HepG2 (cell line): Measurements from ENCODE around the gene ITGB5. TPM values are rescaled to one million over a fixed set of nuclear protein-coding genes. Genes with fewer than 3 reads are reported as not detected.
A peak's percentile ranks its signal among the peaks of the same experiment; 100 is the strongest.

Experiments used
- GLMP ChIP-seq: sonication (generic); formaldehyde crosslinking; IDR thresholded peaks from 2 replicates; pipeline ENCODE4 v1.9.0; 2021; ENCODE audit warnings: missing genetic modification reagents, mild to moderate bottlenecking, borderline replicate concordance
- NR2F1 ChIP-seq, 2 experiments: fragments of 450-650 bp in 1 of 2; formaldehyde crosslinking in 1 of 2; IDR thresholded peaks; 2 replicates each; pipeline versions ENCODE4 v1.5.0 to v1.6.1; 2016 to 2020; ENCODE audit warnings: mild to moderate bottlenecking in 1 of 2, missing compliant biosample characterization in 1 of 2, missing genetic modification reagents in 1 of 2, moderate library complexity in 1 of 2
- RAD21 ChIP-seq: fragments of 450-650 bp; formaldehyde crosslinking; IDR thresholded peaks from 2 replicates; pipeline ENCODE4 v1.5.0; 2020; ENCODE audit warnings: mild to moderate bottlenecking
- RXRA ChIP-seq: sonication (generic); formaldehyde crosslinking; IDR thresholded peaks from 2 replicates; pipeline ENCODE4 v1.5.1; 2020; ENCODE audit warnings: missing genetic modification reagents
- SRF ChIP-seq: IDR thresholded peaks from 2 replicates; pipeline ENCODE4 v1.6.1; 2011; ENCODE audit warnings: mild to moderate bottlenecking, low read depth, low read length, moderate library complexity
- TBP ChIP-seq: sonication (generic); formaldehyde crosslinking; IDR thresholded peaks from 2 replicates; pipeline ENCODE4 v1.5.0; 2020; ENCODE audit warnings: missing genetic modification reagents
- TEAD3 ChIP-seq: optimal IDR thresholded peaks from 2 replicates; pipeline ENCODE3; 2016; ENCODE audit warnings: borderline replicate concordance
- THYN1 ChIP-seq: sonication (generic); formaldehyde crosslinking; IDR thresholded peaks from 2 replicates; pipeline ENCODE4 v1.8.1; 2023; ENCODE audit warnings: low read depth, mild to moderate bottlenecking, moderate library complexity, missing genetic modification reagents, borderline replicate concordance
- ZBTB46 ChIP-seq: sonication (generic); formaldehyde crosslinking; IDR thresholded peaks from 2 replicates; pipeline ENCODE4 v1.4.0; 2020; ENCODE audit warnings: mild to moderate bottlenecking, missing genetic modification reagents, borderline replicate concordance
- ZNF280B ChIP-seq: sonication (generic); formaldehyde crosslinking; IDR thresholded peaks from 2 replicates; pipeline ENCODE4 v1.5.0; 2020; ENCODE audit warnings: missing genetic modification reagents, mild to moderate bottlenecking, borderline replicate concordance
- ZNF282 ChIP-seq: fragments of 450-650 bp; IDR thresholded peaks from 2 replicates; pipeline ENCODE4 v1.6.1; 2018; ENCODE audit not compliant: partially characterized antibody
- ZNF543 ChIP-seq: sonication (generic); formaldehyde crosslinking; IDR thresholded peaks from 2 replicates; pipeline ENCODE4 v1.4.0; 2020; ENCODE audit warnings: mild to moderate bottlenecking, missing genetic modification reagents
- ZNF768 ChIP-seq: sonication (generic); formaldehyde crosslinking; IDR thresholded peaks from 2 replicates; pipeline ENCODE4 v1.4.0; 2020; ENCODE audit warnings: missing genetic modification reagents
- ZNF777 ChIP-seq: sonication (generic); formaldehyde crosslinking; IDR thresholded peaks from 2 replicates; pipeline ENCODE4 v1.4.0; 2020; ENCODE audit warnings: missing genetic modification reagents
- ZNF883 ChIP-seq: sonication (generic); formaldehyde crosslinking; IDR thresholded peaks from 2 replicates; pipeline ENCODE4 v1.5.1; 2020; ENCODE audit warnings: mild to moderate bottlenecking, missing genetic modification reagents; ENCODE audit errors: not compliant biosample characterization
- ZZZ3 ChIP-seq: sonication (generic); formaldehyde crosslinking; IDR thresholded peaks from 2 replicates; pipeline ENCODE4 v1.4.0; 2020; ENCODE audit warnings: missing genetic modification reagents, mild to moderate bottlenecking, borderline replicate concordance
- polyA plus RNA-seq, 8 experiments: library from polyadenylated mRNA; depleted of rRNA in 3 of 8; stranded (reverse) in 7 of 8; unstranded in 1 of 8; fragments of >200 nt; fragmentation: Illumina TruSeq in 4 of 8; extraction: Trizol in 4 of 8; gene quantifications; 2 replicates each; pipeline versions ENCODE4 v1.2.1 to v1.2.3, GENCODE V29; 2011 to 2016; ENCODE audit warnings: low read depth in 4 of 8, missing spikeins in 1 of 8, mixed read lengths in 1 of 8; ENCODE audit not compliant: insufficient read depth in 1 of 8
- total RNA-seq, 5 experiments: library from RNA; depleted of rRNA; stranded (reverse); fragments of >200 nt; fragmentation: Illumina TruSeq; extraction: Trizol; gene quantifications; 2 replicates each; pipeline ENCODE4 v1.2.3, GENCODE V29; 2016; ENCODE audit warnings: low read depth in 1 of 5
- TF ChIP-seq, protein P1 (sequence below): sonication (generic); formaldehyde crosslinking; IDR thresholded peaks from 2 replicates; pipeline ENCODE4 v1.4.0; 2020; ENCODE audit warnings: missing genetic modification reagents
- TF ChIP-seq, protein P2 (sequence below): sonication (generic); formaldehyde crosslinking; IDR thresholded peaks from 2 replicates; pipeline ENCODE4 v1.5.0; 2020; ENCODE audit warnings: mild to moderate bottlenecking, missing genetic modification reagents
- TF ChIP-seq, protein P3 (sequence below): sonication (generic); formaldehyde crosslinking; IDR thresholded peaks from 2 replicates; pipeline ENCODE4 v1.4.0; 2020; ENCODE audit warnings: mild to moderate bottlenecking, low read depth, missing genetic modification reagents

The ITGB5 gene
- total and polyA plus RNA-seq, 2 of the 13 experiments (the other 11 are each of a cell fraction or from before 2014, with no cell fraction given), result 74.1 to 343 TPM

GRCh38 chr3:124837730-124838186 is 49.4 kb downstream of the ITGB5 start (continued):
- TF ChIP-seq ZZZ3 (no peak), ZNF282 (no peak), GLMP (CRISPR knock-in tag) (no peak), RXRA (CRISPR knock-in tag) (peak; percentile 90), ZNF883 (no peak), ZNF777 (CRISPR knock-in tag) (no peak), RAD21 (CRISPR knock-in tag) (no peak), ZNF280B (CRISPR knock-in tag) (no peak), ZNF543 (CRISPR knock-in tag) (no peak), ZBTB46 (CRISPR knock-in tag) (no peak), ZNF768 (CRISPR knock-in tag) (no peak), NR2F1 (CRISPR knock-in tag; IDR thresholded peaks at IDR 0.05) (peak; percentile 82 to 93; a peak in 3 of 4 replicates), THYN1 (CRISPR knock-in tag) (no peak), SRF (no peak), TBP (CRISPR knock-in tag) (no peak), TEAD3 (CRISPR knock-in tag) (peak; percentile 93)
- TF ChIP-seq, protein P1, sequence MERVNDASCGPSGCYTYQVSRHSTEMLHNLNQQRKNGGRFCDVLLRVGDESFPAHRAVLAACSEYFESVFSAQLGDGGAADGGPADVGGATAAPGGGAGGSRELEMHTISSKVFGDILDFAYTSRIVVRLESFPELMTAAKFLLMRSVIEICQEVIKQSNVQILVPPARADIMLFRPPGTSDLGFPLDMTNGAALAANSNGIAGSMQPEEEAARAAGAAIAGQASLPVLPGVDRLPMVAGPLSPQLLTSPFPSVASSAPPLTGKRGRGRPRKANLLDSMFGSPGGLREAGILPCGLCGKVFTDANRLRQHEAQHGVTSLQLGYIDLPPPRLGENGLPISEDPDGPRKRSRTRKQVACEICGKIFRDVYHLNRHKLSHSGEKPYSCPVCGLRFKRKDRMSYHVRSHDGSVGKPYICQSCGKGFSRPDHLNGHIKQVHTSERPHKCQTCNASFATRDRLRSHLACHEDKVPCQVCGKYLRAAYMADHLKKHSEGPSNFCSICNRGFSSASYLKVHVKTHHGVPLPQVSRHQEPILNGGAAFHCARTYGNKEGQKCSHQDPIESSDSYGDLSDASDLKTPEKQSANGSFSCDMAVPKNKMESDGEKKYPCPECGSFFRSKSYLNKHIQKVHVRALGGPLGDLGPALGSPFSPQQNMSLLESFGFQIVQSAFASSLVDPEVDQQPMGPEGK (CRISPR knock-in tag), result no peak; the same call in 1 of the 2 replicates
- TF ChIP-seq, protein P2, sequence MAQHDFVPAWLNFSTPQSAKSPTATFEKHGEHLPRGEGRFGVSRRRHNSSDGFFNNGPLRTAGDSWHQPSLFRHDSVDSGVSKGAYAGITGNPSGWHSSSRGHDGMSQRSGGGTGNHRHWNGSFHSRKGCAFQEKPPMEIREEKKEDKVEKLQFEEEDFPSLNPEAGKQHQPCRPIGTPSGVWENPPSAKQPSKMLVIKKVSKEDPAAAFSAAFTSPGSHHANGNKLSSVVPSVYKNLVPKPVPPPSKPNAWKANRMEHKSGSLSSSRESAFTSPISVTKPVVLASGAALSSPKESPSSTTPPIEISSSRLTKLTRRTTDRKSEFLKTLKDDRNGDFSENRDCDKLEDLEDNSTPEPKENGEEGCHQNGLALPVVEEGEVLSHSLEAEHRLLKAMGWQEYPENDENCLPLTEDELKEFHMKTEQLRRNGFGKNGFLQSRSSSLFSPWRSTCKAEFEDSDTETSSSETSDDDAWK, result no peak
- TF ChIP-seq, protein P3, sequence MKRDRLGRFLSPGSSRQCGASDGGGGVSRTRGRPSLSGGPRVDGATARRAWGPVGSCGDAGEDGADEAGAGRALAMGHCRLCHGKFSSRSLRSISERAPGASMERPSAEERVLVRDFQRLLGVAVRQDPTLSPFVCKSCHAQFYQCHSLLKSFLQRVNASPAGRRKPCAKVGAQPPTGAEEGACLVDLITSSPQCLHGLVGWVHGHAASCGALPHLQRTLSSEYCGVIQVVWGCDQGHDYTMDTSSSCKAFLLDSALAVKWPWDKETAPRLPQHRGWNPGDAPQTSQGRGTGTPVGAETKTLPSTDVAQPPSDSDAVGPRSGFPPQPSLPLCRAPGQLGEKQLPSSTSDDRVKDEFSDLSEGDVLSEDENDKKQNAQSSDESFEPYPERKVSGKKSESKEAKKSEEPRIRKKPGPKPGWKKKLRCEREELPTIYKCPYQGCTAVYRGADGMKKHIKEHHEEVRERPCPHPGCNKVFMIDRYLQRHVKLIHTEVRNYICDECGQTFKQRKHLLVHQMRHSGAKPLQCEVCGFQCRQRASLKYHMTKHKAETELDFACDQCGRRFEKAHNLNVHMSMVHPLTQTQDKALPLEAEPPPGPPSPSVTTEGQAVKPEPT (CRISPR knock-in tag), result no peak
